OCI-LY3 (cell line): ENCODE measurements around the gene IRGM.
"Not testable (repeated sequence)": the region's sequence is repeated elsewhere in the genome, so short reads cannot be mapped to it uniquely, and the experiment has no call there.

ENCODE experiments used
- H2AFZ ChIP-seq: fragments of 200-600, 300-600 bp; shearing (Covaris generic); 2 replicates; pipeline ENCODE4 v1.6.0; 2014; ENCODE audit warnings: antibody characterized with exemption, low read depth, low read length
- H3K27ac ChIP-seq: fragments of 200-600, 300-600 bp; sonication (generic); 2 replicates; pipeline ENCODE4 v1.5.1; 2014; ENCODE audit warnings: mild to moderate bottlenecking, low read length, moderate library complexity, mixed read lengths
- H3K27me3 ChIP-seq: fragments of 200-600, 300-600 bp; sonication (generic); 2 replicates; pipeline ENCODE4 v1.6.1; 2014; ENCODE audit warnings: low read depth, low read length, mixed read lengths
- H3K36me3 ChIP-seq: fragments of 200-600, 300-600 bp; sonication (generic); replicated peaks from 2 replicates; pipeline ENCODE3; 2014; ENCODE audit warnings: low read depth, low read length, mixed read lengths
- H3K4me1 ChIP-seq: fragments of 300-600, 200-600 bp; sonication (generic); 2 replicates; pipeline ENCODE4 v1.6.1; 2014; ENCODE audit warnings: low read length, mixed read lengths
- H3K4me2 ChIP-seq: fragments of 200-600, 300-600 bp; sonication (generic); 2 replicates; pipeline ENCODE4 v1.6.1; 2014; ENCODE audit warnings: low read length, mixed read lengths
- H3K4me3 ChIP-seq: fragments of 300-600, 200-600 bp; sonication (generic); 2 replicates; pipeline ENCODE4 v1.5.1; 2014; ENCODE audit warnings: antibody characterized with exemption, mild to moderate bottlenecking, low read length, moderate library complexity
- H3K79me2 ChIP-seq: fragments of 300-600, 200-600 bp; shearing (Covaris generic); 2 replicates; pipeline ENCODE4 v1.6.1; 2014; ENCODE audit warnings: mild to moderate bottlenecking, low read length, mixed read lengths
- H3K9ac ChIP-seq: fragments of 300-600, 200-600 bp; shearing (Covaris generic); 2 replicates; pipeline ENCODE4 v1.6.0; 2014; ENCODE audit warnings: mild to moderate bottlenecking, low read length, moderate library complexity
- H3K9me3 ChIP-seq: fragments of 200-600, 300-600 bp; shearing (Covaris generic); 2 replicates; pipeline ENCODE4 v1.6.1; 2014; ENCODE audit warnings: low read length, mixed read lengths; ENCODE audit not compliant: insufficient read depth
- H4K20me1 ChIP-seq: fragments of 200-600, 300-600 bp; sonication (generic); 2 replicates; pipeline ENCODE4 v1.6.1; 2016; ENCODE audit warnings: low read length, mixed read lengths; ENCODE audit not compliant: insufficient read depth
- CTCF ChIP-seq: fragments of 200-600, 300-600 bp; sonication (generic); IDR thresholded peaks from 2 replicates; pipeline ENCODE4 v1.5.1; 2014; ENCODE audit warnings: antibody characterized with exemption, low read length, low read depth
- EZH2phosphoT487 ChIP-seq: fragments of 200-600 bp; shearing (Covaris generic); IDR thresholded peaks from 2 replicates; pipeline ENCODE4 v1.6.1; 2018; ENCODE audit warnings: antibody characterized with exemption, mixed run types, low read depth

Gene IRGM

GRCh38 chr5:150809363-150809762 lies 37.0 kb upstream of the IRGM start:
- Histone ChIP-seq H3K79me2 (no peaks in the 10 kb centered on the region), H3K4me2 (no peak overlapping the region), H4K20me1 (no peaks in the 10 kb centered on the region), H3K27ac (no peak overlapping the region), H3K4me1 (no peaks in the 10 kb centered on the region), H3K9me3 (no peaks in the 10 kb centered on the region), H3K9ac (no peak overlapping the region), H3K36me3 (no peaks in the 10 kb centered on the region), H2AFZ (no peak overlapping the region), H3K27me3 (peaks cover 7% of the 10 kb centered on the region), H3K4me3 (no peak overlapping the region)
- TF ChIP-seq CTCF (no peak), EZH2phosphoT487 (no peak)

- H3K79me2 ChIP-seq, result no peaks in the 10 kb centered on the region
- H4K20me1 ChIP-seq, result no peaks in the 10 kb centered on the region
- no peaks in the 10 kb centered on the region for H3K4me1 ChIP-seq
- H3K9ac ChIP-seq, result no peak overlapping the region
- H2AFZ ChIP-seq, result no peak overlapping the region
- no peak overlapping the region for H3K4me3 ChIP-seq
- no peaks in the 10 kb centered on the region for H3K9me3 ChIP-seq
- no peaks in the 10 kb centered on the region for H3K36me3 ChIP-seq
- no peak for TF ChIP-seq EZH2phosphoT487
- TF ChIP-seq CTCF, result no peak
- no peaks in the 10 kb centered on the region for H3K27me3 ChIP-seq
- H3K4me2 ChIP-seq, result no peak overlapping the region
- H3K27ac ChIP-seq, result no peak overlapping the region
Measured at GRCh38 chr5:150815010-150815409, 31.3 kb upstream of the IRGM start.

GRCh38 chr5:150816946-150817345 lies 29.4 kb upstream of the IRGM start:
- no peaks in the 10 kb centered on the region for H3K4me1 ChIP-seq
- no peak overlapping the region for H3K4me2 ChIP-seq
- H3K9ac ChIP-seq, result no peak overlapping the region
- H3K27me3 ChIP-seq, result no peaks in the 10 kb centered on the region
- no peaks in the 10 kb centered on the region for H4K20me1 ChIP-seq
- H3K79me2 ChIP-seq, result no peaks in the 10 kb centered on the region
- no peak overlapping the region for H3K27ac ChIP-seq
- H2AFZ ChIP-seq, result no peak overlapping the region
- no peaks in the 10 kb centered on the region for H3K9me3 ChIP-seq
- TF ChIP-seq CTCF (no peak), EZH2phosphoT487 (no peak)
- no peaks in the 10 kb centered on the region for H3K36me3 ChIP-seq
- H3K4me3 ChIP-seq, result no peak overlapping the region

GRCh38 chr5:150829744-150830143 lies 16.6 kb upstream of the IRGM start:
- H4K20me1 ChIP-seq, result no peaks in the 10 kb centered on the region
- H3K4me1 ChIP-seq, result no peaks in the 10 kb centered on the region
- no peaks in the 10 kb centered on the region for H3K79me2 ChIP-seq
- no peak overlapping the region for H3K9ac ChIP-seq
- H3K4me3 ChIP-seq, result no peak overlapping the region
- no peak overlapping the region for H2AFZ ChIP-seq
- H3K9me3 ChIP-seq, result no peaks in the 10 kb centered on the region
- H3K27me3 ChIP-seq, result no peaks in the 10 kb centered on the region
- TF ChIP-seq CTCF (no peak), EZH2phosphoT487 (no peak)
- H3K4me2 ChIP-seq, result no peak overlapping the region
- H3K27ac ChIP-seq, result no peak overlapping the region
- no peaks in the 10 kb centered on the region for H3K36me3 ChIP-seq

- H3K9ac ChIP-seq, H3K27me3 ChIP-seq, H3K4me3 ChIP-seq, H3K4me1 ChIP-seq, H3K4me2 ChIP-seq, H3K27ac ChIP-seq, H3K9me3 ChIP-seq, H3K79me2 ChIP-seq, H3K36me3 ChIP-seq, H2AFZ ChIP-seq, H4K20me1 ChIP-seq: not testable (repeated sequence)
Measured at GRCh38 chr5:150831821-150832220, 14.5 kb upstream of the IRGM start.
